Liver (tissue), 3 donors: ENCODE results near the gene DBI.
A peak's percentile ranks its signal among the peaks of the same experiment; 100 is the strongest.

Experiments
- ATF3 ChIP-seq: IDR thresholded peaks from 2 replicates; pipeline ENCODE4 v1.6.1; 2016; ENCODE audit warnings: antibody characterized with exemption
- MAX ChIP-seq: IDR thresholded peaks from 2 replicates; pipeline ENCODE4 v1.6.1; 2016; ENCODE audit warnings: antibody characterized with exemption
- REST ChIP-seq: IDR thresholded peaks from 2 replicates; pipeline ENCODE4 v1.6.1; 2016; ENCODE audit warnings: antibody characterized with exemption, mild to moderate bottlenecking
- RXRA ChIP-seq, 2 donors: IDR thresholded peaks; 2 replicates each; pipeline ENCODE4 v1.6.1; 2017 to 2018; ENCODE audit warnings: antibody characterized with exemption in 2 of 2, mild to moderate bottlenecking in 1 of 2
- SP1 ChIP-seq: IDR thresholded peaks from 2 replicates; pipeline ENCODE4 v1.6.1; 2018; ENCODE audit warnings: antibody characterized with exemption, mild to moderate bottlenecking
- ZBTB33 ChIP-seq: IDR thresholded peaks from 2 replicates; pipeline ENCODE4 v1.6.1; 2016; ENCODE audit warnings: antibody characterized with exemption
- TF ChIP-seq, protein P1 (sequence below): fragments of 150-350 bp; IDR thresholded peaks from 2 replicates; pipeline ENCODE4 v1.5.1; 2017; ENCODE audit warnings: improper control_type of control experiment, low read depth, low read length; ENCODE audit not compliant: missing input control
- donor health status: healthy.
- donor health status: healthy.

DNA sequence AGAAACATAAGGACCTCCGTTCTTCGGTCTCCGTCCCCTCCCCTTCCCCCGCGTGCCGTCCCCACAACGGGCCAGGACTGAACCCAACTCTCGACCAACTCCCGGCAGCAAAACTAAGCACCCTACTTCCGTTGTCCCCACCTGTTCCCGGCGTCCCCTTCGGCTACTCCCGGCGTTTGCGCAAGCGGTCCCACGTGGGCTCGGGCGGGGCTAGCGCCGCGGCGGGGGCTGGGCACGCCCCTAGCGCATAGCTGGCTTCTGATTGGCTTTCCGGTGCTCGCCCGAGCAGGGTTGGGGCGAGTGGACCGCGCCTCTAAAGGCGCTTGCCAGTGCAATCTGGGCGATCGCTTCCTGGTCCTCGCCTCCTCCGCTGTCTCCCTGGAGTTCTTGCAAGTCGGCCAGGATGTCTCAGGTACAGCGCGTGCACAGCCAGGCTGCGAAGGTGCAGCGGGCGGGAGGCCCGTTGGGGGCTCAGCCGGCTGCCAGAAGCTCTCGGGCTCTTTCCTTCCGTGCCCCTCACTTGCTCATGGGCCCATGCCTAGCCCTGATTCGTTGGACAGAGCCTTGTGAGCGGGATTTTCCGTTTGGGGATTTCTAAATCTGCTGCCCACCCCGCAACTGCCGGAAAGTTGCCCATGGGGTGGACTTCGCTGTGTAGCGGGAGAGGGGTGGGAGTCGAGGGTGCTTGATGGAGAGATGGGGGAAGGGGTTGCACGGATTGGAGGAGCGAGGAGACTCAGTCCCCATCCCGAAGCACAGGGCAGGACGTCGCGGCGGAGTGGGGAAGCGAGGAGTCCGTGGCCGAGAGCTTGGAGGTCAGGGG lies at the start of gene DBI, which contains the start of gene C2orf76:
- TF ChIP-seq, protein P1, sequence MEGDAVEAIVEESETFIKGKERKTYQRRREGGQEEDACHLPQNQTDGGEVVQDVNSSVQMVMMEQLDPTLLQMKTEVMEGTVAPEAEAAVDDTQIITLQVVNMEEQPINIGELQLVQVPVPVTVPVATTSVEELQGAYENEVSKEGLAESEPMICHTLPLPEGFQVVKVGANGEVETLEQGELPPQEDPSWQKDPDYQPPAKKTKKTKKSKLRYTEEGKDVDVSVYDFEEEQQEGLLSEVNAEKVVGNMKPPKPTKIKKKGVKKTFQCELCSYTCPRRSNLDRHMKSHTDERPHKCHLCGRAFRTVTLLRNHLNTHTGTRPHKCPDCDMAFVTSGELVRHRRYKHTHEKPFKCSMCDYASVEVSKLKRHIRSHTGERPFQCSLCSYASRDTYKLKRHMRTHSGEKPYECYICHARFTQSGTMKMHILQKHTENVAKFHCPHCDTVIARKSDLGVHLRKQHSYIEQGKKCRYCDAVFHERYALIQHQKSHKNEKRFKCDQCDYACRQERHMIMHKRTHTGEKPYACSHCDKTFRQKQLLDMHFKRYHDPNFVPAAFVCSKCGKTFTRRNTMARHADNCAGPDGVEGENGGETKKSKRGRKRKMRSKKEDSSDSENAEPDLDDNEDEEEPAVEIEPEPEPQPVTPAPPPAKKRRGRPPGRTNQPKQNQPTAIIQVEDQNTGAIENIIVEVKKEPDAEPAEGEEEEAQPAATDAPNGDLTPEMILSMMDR = no peak
- peak; percentile 80 for TF ChIP-seq MAX
- TF ChIP-seq SP1 = peak; percentile 85
- no peak for TF ChIP-seq RXRA (IDR thresholded peaks at IDR 0.05)
- TF ChIP-seq ATF3 = no peak
- TF ChIP-seq ZBTB33 = no peak
- peak; percentile 81 for TF ChIP-seq REST
